HL-60 (cell line): ENCODE data around the gene TUBB.

ENCODE experiments used
- DNase-seq, 2 experiments: peaks; one replicate each; pipeline ENCODE4 v3.0.0-alpha.2; 2010 to 2020; ENCODE audit warnings: low read depth in 1 of 2, low spot score in 1 of 2
- H3K27ac ChIP-seq: fragments of 250-450 bp; sonication (Bioruptor Pico); replicated peaks from 2 replicates; pipeline ENCODE4 v1.5.1; 2020; ENCODE audit warnings: mild to moderate bottlenecking, moderate library complexity
- H3K27me3 ChIP-seq: fragments of 250-450 bp; sonication (Bioruptor Pico); 2 replicates; pipeline ENCODE4 v1.5.1; 2021; ENCODE audit warnings: mild to moderate bottlenecking, moderate library complexity; ENCODE audit not compliant: insufficient read depth, poor library complexity, severe bottlenecking
- H3K4me3 ChIP-seq: replicated peaks from 2 replicates; pipeline ENCODE4 v1.5.1; 2011; ENCODE audit warnings: mild to moderate bottlenecking, control low read depth, low read length; ENCODE audit not compliant: insufficient read depth
- CTCF ChIP-seq: IDR thresholded peaks from one replicate; pipeline ENCODE4 v1.5.1; 2011; ENCODE audit warnings: low read length, control low read depth, inconsistent platforms; ENCODE audit not compliant: insufficient read depth
- GABPA ChIP-seq: IDR thresholded peaks from 2 replicates; pipeline ENCODE4 v1.6.1; 2012; ENCODE audit warnings: low read depth
- POLR2AphosphoS5 ChIP-seq: IDR thresholded peaks from 2 replicates; pipeline ENCODE4 v1.6.1; 2012; ENCODE audit warnings: low read depth
- REST ChIP-seq: IDR thresholded peaks from 2 replicates; pipeline ENCODE4 v1.6.1; 2012; ENCODE audit warnings: low read depth; ENCODE audit not compliant: insufficient replicate concordance
- SPI1 ChIP-seq: IDR thresholded peaks from 2 replicates; pipeline ENCODE4 v1.6.1; 2012; ENCODE audit warnings: low read depth, mild to moderate bottlenecking, borderline replicate concordance

The TUBB gene

GRCh38 chr6:30707281-30707850 lies 12.8 kb upstream of the TUBB start:
- TF ChIP-seq REST (no peak), CTCF (no peak), GABPA (no peak), SPI1 (no peak), POLR2AphosphoS5 (no peak)
- Histone ChIP-seq H3K27ac (no peak overlapping the region), H3K4me3 (no peak overlapping the region), H3K27me3 (no peaks in the 10 kb centered on the region)
- no peak for DNase-seq

DNA sequence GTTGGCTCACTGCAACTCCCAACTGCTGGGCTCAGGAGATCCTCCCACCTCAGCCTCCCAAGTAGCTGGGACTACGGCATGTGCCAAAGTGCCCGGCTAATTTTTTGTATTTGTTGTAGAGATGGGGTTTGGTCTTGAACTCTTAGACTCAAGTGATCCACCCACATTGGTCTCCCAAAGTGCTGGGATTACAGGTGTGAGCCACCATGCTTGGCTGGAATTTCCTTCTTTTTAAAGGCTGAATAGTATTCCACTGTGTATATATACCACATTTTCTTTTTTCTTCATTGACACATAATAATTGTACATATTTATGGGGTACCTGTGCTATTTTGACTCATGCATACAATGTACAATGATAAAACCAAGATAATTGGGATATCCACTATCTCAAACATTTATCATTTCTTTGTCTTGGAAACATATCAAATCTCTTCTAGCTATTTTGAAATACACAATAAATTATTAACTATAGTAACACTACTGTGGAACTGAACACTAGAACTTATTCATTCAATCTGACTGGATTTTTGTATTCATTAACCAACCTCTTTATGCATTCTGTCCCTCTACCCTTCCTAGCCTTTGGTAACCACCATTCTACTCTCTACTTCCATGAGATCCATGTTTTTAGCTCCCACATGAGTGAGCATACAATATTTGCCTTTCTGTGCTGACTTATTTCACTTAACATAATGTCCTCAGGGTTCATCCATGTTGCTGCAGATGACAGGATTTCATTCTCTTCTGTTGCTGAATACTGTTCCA lies 10.9 kb upstream of the TUBB start:
- Histone ChIP-seq H3K27me3 (no peaks in the 10 kb centered on the region), H3K4me3 (no peak overlapping the region), H3K27ac (no peak overlapping the region)
- no peak for TF ChIP-seq CTCF
- TF ChIP-seq REST = no peak
- no peak for TF ChIP-seq GABPA
- TF ChIP-seq SPI1 = no peak
- no peak for TF ChIP-seq POLR2AphosphoS5
- no peak for DNase-seq

DNA sequence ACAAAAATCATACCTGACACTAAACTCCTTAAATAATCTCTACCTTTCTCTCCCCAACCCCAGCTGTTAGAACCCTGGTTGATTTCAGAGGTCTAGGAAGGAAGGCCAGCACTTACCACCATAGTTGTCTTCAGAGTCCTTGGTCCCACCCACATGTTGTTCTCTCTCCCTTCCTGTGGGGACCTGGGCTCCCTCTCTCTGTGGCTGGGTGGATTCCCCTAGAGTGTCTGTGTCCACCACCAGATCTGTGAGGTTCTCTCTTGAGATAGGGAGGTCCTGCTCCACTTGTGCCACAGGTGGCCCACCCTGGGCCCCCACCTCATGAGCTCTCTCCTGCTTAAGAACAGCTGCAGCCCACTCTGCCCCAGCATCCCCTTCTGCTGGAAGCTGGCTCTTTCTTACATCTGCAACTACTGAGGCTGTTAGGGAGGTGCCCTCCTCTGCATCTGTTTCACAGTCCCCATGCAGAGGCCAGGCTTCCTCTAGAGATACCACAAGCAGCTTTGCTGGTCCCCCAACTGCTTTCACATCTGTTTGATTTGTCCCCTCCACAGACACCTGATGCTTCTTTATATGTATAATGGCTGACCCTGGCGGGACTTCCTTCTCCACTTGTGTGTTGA lies 8.3 kb upstream of the TUBB start:
- no peak overlapping the region for H3K27ac ChIP-seq
- no peak overlapping the region for H3K4me3 ChIP-seq

More for the DNA sequence above, 8.3 kb upstream of the TUBB start:
- TF ChIP-seq GABPA (no peak), SPI1 (no peak), CTCF (no peak), POLR2AphosphoS5 (no peak), REST (no peak)
- DNase-seq = no peak
- H3K27me3 ChIP-seq = no peaks in the 10 kb centered on the region
